Coronary artery (tissue), 2 donors: ENCODE data around the gene PRDM8.

Experiments
- DNase-seq: peaks from one replicate; pipeline ENCODE4 v3.0.0-alpha.2; 2017; ENCODE audit warnings: low spot score
- H3K27ac ChIP-seq, 2 donors: fragments of 200-600 bp; sonication (generic); one replicate each; pipeline ENCODE4 v1.5.1; 2016 to 2019
- H3K4me3 ChIP-seq: fragments of 200-600 bp; sonication (generic); 2 replicates; pipeline ENCODE4 v1.5.1; 2016; ENCODE audit warnings: mild to moderate bottlenecking, moderate library complexity
- TF ChIP-seq, protein P1 (sequence below): fragments of 200-600 bp; sonication (generic); IDR thresholded peaks from one replicate; pipeline ENCODE4 v1.5.1; 2019; ENCODE audit warnings: antibody characterized with exemption

The PRDM8 gene

DNA sequence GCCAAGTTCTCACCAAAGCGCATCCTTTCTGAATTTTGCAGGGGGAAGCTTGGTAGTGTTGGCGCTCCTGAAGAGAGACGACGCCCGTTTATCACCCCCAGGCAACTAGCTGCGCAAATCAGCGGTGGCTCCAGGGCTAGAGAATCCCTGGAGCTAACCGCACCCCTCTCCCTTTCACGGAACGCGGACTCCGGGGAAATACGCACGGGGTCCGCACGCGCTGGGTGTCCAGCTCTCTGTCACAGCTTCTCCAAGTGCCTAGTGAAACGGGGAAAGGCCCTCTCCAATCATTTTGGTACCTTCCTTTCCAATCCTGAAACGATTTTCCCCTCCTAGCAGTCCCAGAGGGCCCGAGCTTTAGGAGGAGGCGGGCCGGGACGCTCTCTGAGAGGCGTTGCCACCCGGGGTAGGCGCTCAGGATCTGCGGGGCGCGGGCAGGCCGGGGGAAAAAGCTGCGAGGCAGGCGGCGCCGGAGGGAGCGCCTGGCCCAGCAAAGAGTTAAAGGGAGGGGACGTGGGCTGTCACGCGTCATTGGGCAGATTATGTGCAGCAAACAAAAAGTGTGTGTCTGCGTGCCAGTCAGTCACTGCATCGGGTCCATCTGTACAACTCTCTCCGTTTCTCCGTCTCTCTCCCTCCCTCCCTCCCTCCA, at the start of gene PRDM8:
PRDM8 (plus strand) TSS at position 582 of the 652 bp plus-strand sequence. CDS start 2,578 bp downstream, outside the sequence.
- TF ChIP-seq, protein P1, sequence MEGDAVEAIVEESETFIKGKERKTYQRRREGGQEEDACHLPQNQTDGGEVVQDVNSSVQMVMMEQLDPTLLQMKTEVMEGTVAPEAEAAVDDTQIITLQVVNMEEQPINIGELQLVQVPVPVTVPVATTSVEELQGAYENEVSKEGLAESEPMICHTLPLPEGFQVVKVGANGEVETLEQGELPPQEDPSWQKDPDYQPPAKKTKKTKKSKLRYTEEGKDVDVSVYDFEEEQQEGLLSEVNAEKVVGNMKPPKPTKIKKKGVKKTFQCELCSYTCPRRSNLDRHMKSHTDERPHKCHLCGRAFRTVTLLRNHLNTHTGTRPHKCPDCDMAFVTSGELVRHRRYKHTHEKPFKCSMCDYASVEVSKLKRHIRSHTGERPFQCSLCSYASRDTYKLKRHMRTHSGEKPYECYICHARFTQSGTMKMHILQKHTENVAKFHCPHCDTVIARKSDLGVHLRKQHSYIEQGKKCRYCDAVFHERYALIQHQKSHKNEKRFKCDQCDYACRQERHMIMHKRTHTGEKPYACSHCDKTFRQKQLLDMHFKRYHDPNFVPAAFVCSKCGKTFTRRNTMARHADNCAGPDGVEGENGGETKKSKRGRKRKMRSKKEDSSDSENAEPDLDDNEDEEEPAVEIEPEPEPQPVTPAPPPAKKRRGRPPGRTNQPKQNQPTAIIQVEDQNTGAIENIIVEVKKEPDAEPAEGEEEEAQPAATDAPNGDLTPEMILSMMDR, result no peak

GRCh38 chr4:80150387-80151180, 46.7 kb upstream of the PRDM8 start:
- no peak overlapping the region for H3K27ac ChIP-seq
- H3K4me3 ChIP-seq, result no peak overlapping the region
- TF ChIP-seq, protein P1, result no peak
- DNase-seq, result no peak

More for the DNA sequence above, at the start of gene PRDM8:
- Histone ChIP-seq H3K27ac (peak within 1 kb of the TSS in 1 of 2 donors; percentile 19), H3K4me3 (peak within 1 kb of the TSS; percentile 66)
- no peak for DNase-seq

- H3K4me3 ChIP-seq, result no peak overlapping the region
- TF ChIP-seq, protein P1, result no peak
- H3K27ac ChIP-seq, result no peak overlapping the region
- DNase-seq, result no peak
Observed at GRCh38 chr4:80151981-80152380, 45.3 kb upstream of the PRDM8 start.

DNA sequence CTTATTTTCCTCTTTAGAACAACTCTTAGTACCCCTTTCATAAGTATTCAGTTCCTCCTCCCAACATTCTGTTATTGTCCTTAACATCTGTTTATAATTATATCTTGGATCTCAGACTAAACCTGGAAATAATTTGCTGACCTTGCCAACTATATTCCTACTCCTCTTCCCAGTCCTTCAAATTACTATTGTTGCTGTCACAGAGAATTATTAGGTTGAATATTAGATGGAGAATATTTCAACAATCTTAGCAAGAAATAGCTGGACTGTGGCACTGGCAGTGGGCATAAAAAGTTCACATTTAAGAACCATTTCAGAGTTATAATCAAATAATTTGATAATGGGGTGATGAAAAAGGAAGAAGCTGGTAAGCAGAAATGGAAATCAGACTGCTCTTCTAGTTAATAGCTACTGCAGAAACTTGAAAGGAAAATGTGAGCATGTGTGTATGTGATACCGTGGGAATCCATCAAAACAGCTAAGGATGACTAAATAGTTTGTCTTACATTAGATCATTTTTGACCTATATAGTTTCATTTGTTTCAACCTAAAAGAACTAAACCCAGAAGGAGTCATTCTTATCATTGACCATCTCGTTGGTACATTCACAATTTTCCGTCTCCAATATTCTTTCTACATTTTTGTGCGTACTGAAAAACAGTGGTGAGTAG, 43.3 kb upstream of the PRDM8 start:
- Histone ChIP-seq H3K27ac (no peak overlapping the region), H3K4me3 (no peak overlapping the region)
- TF ChIP-seq, protein P1, result no peak
- no peak for DNase-seq

DNA sequence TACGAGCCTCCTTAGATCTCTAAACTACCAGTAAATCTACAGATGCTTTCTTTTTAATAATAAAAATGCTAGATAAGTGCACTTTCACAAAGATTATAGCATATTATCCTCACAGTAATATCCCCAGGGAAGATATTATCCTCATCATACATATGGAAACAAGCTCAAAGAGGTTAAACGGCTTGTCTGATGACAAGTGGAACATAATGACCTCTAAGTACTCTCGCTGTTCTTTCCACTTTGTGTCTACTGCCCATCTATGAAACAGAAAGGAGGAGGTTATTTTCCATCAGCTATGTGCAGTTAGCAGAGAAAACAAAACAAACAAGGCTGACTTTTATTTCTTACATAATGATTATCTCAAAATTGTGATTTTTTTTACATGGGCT, 42.8 kb upstream of the PRDM8 start:
- TF ChIP-seq, protein P1, result no peak

DNA sequence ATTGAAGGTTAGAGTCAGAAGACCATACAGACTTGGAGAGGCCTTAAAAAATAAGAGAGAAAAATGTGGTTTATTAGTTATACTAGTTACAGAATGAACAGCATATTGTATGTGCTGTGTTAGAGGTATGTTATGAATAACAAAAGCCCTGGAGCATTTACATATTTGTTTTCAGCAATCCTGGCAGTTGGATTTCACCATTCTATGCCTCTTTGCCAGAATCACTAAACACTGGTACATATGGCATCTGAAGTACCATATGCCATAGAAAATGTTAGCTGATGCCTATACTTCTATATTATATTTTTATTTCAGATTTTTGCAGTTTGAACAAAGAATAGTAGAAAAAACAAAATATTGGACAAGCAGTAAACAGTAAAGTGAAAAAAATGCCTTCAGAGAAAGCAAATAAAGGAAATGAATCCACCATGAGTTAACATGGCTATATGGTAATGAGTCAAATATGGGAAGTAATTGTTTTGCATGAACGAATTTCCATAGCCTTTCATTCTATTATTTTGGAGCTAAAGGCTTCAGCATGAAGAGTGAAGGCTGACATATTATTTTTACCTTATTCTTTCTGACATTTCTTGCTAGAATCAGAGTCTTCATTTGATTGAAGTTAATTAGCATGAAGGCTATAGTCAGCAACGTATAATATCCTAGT, 41.9 kb upstream of the PRDM8 start:
- Histone ChIP-seq H3K27ac (no peak overlapping the region), H3K4me3 (no peak overlapping the region)
- TF ChIP-seq, protein P1, result no peak
- no peak for DNase-seq

More for the DNA sequence above, 42.8 kb upstream of the PRDM8 start:
- no peak overlapping the region for H3K27ac ChIP-seq
- no peak for DNase-seq
- H3K4me3 ChIP-seq, result no peak overlapping the region
